GM21390 (cell line): ENCODE measurements around the gene PRMT7.
A peak's percentile ranks its signal among the peaks of the same experiment; 100 is the strongest.

Experiments used
- ATAC-seq: cut with Tn5 transposase; IDR thresholded peaks from one replicate; pipeline ENCODE4 v1.9.1; 2021; ENCODE audit not compliant: unreplicated experiment

PRMT7 gene

GRCh38 chr16:68345958-68346635, 35.3 kb downstream of the PRMT7 start:
- no peak for ATAC-seq

GRCh38 chr16:68346892-68347480, 36.2 kb downstream of the PRMT7 start:
- ATAC-seq, result no peak

- no peak for ATAC-seq
Measured at GRCh38 chr16:68347605-68348004, 36.8 kb downstream of the PRMT7 start.

GRCh38 chr16:68348639-68349445, 38.0 kb downstream of the PRMT7 start:
- ATAC-seq, result no peak

- no peak for ATAC-seq
Measured at GRCh38 chr16:68349838-68350410, 39.1 kb downstream of the PRMT7 start.

GRCh38 chr16:68350813-68351350, 40.1 kb downstream of the PRMT7 start:
- no peak for ATAC-seq

GRCh38 chr16:68351463-68351862, 40.6 kb downstream of the PRMT7 start:
- ATAC-seq, result no peak

GRCh38 chr16:68351991-68352431, 41.2 kb downstream of the PRMT7 start:
- no peak for ATAC-seq

GRCh38 chr16:68353366-68353765, 42.5 kb downstream of the PRMT7 start:
- ATAC-seq, result no peak

- no peak for ATAC-seq
Measured at GRCh38 chr16:68354816-68355215, 44.0 kb downstream of the PRMT7 start.

- no peak for ATAC-seq
Measured at GRCh38 chr16:68355447-68356248, 44.8 kb downstream of the PRMT7 start.

GRCh38 chr16:68356249-68356918, 45.6 kb downstream of the PRMT7 start:
- ATAC-seq, result peak; percentile 88

- no peak for ATAC-seq
Measured at GRCh38 chr16:68356919-68357286, 46.1 kb downstream of the PRMT7 start.

- no peak for ATAC-seq
Measured at GRCh38 chr16:68357521-68357922, 46.7 kb downstream of the PRMT7 start.

GRCh38 chr16:68357923-68358322, 47.1 kb downstream of the PRMT7 start:
- ATAC-seq, result no peak

GRCh38 chr16:68358951-68359350, 48.1 kb downstream of the PRMT7 start:
- ATAC-seq, result no peak

GRCh38 chr16:68359398-68360191, 48.8 kb downstream of the PRMT7 start:
- no peak for ATAC-seq

GRCh38 chr16:68360547-68360946, 49.7 kb downstream of the PRMT7 start:
- no peak for ATAC-seq

- ATAC-seq, result no peak
Measured at GRCh38 chr16:68360956-68361355, 50.1 kb downstream of the PRMT7 start.
